ENCODE data around the gene OLR1.
"Not testable (repeated sequence)": the region's sequence is repeated elsewhere in the genome, so short reads cannot be mapped to it uniquely, and the experiment has no call there.

OLR1 gene

DNA sequence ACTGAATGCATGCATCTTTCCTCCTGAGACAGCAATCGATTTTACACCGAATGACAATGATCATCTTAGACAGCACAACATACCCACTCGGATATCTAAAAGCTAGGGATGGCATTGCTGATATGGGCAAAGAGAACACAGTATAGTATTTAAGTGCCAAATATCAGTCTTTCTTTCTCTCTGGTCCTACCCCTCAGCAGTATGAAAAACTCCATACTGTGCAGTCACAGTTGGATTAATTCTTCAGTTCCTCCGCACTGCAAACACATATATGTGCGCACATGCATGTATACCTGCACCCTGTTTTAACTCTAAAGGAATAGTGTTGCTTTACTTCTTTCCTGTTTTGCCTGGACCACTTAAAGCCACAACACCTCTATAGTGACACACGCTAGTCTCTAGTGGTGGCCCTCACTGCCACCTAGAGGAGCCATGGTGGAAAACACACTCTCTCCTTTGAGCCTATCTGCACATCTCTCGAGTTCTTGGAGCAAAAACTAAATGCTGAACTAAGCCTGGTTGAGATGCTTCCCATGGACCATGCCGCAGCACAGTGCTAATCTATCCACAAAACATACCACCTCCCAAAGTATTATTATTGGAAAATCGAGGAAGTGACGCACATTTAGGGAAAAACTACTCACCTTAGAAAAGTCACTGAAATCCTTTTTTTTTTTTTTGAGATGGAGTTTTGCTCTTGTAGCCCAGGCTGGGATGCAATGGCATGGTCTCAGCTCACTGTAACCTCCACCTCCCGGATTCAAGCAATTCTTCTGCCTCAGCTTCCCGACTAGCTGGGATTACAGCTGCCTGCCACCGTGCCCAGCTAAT, 18.8 kb upstream of the OLR1 start:
- DNase-seq (ENCODE audit: low read depth, low spot score) = peak; percentile 20

- no peak for DNase-seq (ENCODE audit: low read depth, low spot score)
Observed at GRCh38 chr12:10189653-10190052, 17.7 kb upstream of the OLR1 start.

DNA sequence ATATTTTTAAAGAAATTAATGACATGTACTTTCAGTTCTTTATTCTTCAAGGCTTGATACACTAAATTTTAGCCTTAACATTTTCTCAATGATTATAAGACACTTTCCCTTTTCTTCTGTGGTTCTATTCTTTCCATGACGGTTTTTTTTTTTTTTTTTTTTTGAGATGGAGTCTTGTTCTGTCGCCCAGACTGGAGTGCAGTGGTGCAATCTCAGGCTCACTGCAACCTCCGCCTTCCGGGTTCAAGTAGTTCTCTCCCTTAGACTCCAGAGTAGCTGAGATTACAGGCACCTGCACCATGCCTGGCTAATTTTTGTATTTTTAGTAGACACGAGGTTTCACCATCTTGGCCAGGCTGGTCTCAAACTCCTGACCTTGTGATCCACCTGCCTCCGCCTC, 15.0 kb upstream of the OLR1 start:
- DNase-seq (ENCODE audit: low read depth, low spot score) = not testable (repeated sequence)

DNA sequence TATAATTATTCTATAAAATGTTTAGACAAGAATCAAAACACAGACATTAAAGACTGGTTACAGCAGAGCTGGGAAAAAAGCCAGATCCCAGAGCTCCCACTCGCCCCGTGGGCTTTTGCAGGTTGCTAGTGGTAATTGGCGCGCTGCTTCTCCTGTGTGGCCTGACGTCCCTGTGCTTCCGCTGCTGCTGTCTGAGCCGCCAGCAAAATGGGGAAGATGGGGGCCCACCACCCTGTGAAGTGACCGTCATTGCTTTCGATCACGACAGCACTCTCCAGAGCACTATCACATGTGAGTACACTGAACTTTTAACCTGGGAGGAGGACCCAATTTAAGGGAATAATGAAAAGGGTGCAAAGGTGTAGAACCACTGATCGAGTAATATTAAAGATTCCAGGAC, 14.4 kb upstream of the OLR1 start:
- DNase-seq (ENCODE audit: low read depth, low spot score) = no peak

DNA sequence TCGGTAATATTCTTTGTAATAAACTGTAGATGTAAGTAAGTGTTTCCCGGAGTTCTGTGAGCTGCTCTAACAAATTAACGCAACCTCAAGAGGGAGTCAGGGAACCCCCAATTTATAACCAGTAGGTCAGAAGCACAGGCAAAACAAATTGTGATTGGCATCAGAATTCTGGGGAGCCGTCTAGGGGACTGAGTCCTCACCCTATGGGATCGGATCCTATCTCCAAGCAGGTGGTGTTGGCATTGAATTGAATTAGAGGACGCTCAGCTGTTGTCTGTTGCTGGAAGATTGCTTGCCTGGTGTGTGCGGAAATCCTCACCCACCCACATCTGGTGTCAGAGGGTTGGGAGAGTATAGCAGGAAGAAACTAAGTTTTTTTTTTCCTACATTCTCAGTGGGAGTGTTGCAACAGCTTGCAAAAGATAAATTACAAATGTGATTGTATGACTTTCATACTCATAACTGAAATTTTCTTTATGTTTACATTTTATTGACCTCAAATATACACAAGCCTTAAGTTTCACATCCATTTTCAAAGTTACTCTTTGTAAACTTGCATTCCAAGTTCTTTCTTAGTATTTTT, 12.4 kb upstream of the OLR1 start:
- no peak for DNase-seq (ENCODE audit: low read depth, low spot score)

- DNase-seq (ENCODE audit: low read depth, low spot score) = no peak
Observed at GRCh38 chr12:10182354-10183049, 10.6 kb upstream of the OLR1 start.

GRCh38 chr12:10179776-10180181, 7.8 kb upstream of the OLR1 start:
- DNase-seq (ENCODE audit: low read depth, low spot score) = no peak

DNA sequence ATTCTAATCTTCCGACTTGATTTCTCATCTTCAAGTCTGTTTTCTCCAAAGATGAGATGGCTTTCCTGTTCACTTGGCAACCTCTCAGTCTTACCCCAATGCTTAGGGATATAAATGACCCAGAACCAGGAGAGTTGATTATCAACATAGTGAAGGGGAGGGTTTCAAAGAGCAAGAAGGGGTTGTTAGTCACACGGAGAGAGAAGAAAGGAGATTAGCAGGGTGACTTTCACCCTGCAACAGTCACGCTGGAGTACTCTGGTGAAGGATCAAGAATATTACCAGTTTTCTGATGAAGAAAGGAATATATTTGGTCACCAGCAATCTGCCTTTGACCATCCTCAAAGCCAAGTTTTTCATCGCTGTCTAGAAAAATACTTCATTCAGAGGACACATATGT, 6.9 kb upstream of the OLR1 start, which contains the start of gene TMEM52B:
TMEM52B (plus strand) TSS at position 212 of the 400 bp plus-strand sequence. CDS start 543 bp downstream, outside the sequence.
- DNase-seq (ENCODE audit: low read depth, low spot score) = no peak

DNA sequence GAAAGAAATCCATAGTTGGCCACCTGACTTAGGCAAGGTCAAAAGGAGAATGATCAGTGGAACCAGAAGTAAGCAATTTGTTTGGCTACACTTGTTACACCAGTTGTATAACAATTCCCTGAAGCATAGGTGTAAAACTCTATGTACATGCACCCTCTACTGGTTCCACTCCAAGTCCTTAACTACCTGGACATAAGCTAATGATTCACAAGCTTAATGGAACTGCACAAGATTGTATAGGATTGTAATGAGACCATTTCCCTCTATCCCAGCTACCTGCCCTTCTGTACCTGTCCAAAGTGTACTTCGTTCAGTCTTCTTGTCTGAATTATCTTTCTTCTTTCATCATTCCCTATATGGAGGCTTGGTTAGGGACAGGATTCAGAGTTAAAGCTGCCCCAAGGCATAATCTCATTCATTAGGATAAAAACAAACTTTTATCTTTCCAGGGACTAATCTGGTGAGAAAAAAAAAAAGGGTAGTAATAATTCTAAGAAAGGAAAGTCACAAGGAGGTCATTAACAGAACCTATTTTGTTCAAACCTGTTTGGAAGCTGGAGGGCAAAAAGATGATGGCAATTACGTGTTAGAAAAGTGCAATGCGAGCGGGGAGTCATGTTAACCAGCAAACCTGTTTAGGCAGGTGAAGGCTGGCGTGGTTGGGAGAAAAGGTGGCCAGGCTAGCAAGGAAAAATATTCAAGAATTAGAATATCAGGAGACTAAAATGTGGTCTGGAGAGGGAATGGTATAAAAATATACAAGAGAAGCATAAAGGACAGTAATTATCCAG, 4.1 kb upstream of the OLR1 start:
- DNase-seq (ENCODE audit: low read depth, low spot score) = no peak

DNA sequence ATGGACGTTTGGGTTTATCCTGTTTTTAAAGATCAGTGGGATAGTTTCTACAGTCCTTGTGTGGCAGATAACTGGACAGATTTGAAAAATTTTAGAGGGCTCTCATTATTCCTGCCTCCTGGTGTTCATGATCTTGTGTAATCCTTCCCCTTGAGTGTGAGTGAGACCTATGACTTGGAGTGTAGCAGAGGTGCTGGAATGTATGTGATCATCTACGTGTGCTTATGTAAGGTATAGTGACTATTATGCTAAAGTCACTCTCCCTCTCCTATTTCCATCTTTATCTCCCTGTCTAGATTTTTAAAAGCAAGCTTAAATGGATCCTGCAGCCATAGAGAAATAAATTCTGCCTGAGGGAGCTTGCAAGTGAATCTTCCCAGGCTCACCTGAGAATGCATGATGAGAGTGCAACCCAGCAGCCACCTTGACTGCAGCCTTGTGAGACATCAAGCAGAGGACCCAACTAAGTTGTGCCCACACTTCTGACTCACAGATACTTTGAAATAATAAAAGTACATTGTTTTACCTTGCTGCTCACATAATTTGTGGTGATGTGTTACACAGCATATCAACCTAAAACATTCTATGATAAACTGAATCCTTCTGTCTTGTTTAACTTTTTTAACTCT, 3.2 kb upstream of the OLR1 start:
- no peak for DNase-seq (ENCODE audit: low read depth, low spot score)

GRCh38 chr12:10170216-10170615, 1.7 kb downstream of the OLR1 start:
- DNase-seq (ENCODE audit: low read depth, low spot score) = no peak

- no peak for DNase-seq (ENCODE audit: low read depth, low spot score)
Observed at GRCh38 chr12:10169104-10169503, 2.8 kb downstream of the OLR1 start.

- DNase-seq (ENCODE audit: low read depth, low spot score) = no peak
Observed at GRCh38 chr12:10167599-10167998, 4.3 kb downstream of the OLR1 start.

GRCh38 chr12:10165421-10165820, 6.5 kb downstream of the OLR1 start:
- DNase-seq (ENCODE audit: low read depth, low spot score) = no peak

GRCh38 chr12:10163084-10163483, 8.8 kb downstream of the OLR1 start:
- DNase-seq (ENCODE audit: low read depth, low spot score) = no peak

GRCh38 chr12:10160617-10161385, 11.1 kb downstream of the OLR1 start:
- no peak for DNase-seq (ENCODE audit: low read depth, low spot score)

DNA sequence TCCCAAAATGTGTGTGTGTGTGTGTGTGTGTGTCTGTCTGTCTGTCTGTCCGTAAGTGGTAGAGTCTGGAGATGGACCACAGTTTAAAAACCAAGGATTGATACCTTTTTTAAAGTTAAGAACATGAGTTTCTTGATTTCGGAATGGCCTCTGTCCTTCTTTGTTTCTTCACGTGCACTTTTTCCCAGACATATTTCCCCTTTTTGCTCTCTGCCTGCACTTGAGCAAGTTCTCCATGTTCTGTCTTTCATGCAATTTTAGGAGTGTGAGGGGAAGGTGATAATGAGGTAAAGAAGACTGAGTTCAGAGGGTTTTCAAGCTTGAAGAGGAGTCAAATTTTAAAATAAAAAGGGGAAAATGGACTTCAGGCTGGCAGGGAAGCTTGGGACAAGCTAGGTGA, 12.7 kb downstream of the OLR1 start:
- no peak for DNase-seq (ENCODE audit: low read depth, low spot score)

- DNase-seq (ENCODE audit: low read depth, low spot score) = no peak
Observed at GRCh38 chr12:10158406-10158805, 13.5 kb downstream of the OLR1 start.

DNA sequence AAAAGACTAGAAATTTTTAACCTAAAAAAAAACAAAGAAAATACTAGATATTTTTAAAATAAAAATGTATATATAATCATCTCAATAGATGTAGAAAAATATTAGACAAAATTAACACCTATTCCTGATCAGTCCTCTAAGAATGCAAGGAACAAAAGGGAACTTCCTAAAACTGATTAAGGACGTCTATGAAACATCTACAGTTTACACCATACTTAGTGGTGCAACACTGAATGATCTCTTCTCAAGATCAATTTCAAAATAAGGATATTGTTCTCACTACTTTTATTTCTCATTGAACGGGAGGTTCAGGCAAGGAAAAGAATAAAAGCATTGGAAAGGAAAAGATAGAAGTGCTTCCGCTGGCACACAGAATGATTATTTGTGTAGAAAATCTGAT, 16.0 kb downstream of the OLR1 start:
- DNase-seq (ENCODE audit: low read depth, low spot score) = no peak

GRCh38 chr12:10154145-10154496, 17.8 kb downstream of the OLR1 start:
- DNase-seq (ENCODE audit: low read depth, low spot score) = no peak

Measured in activated CD4-positive, CD25-positive, alpha-beta regulatory T cell treated with anti-CD3 and anti-CD28 coated beads, Interleukin-2, amount 50 U/mL, for 16 hours (primary cell).